GM06990 (cell line): ENCODE data around the gene RAD51C.

Experiments
- DNase-seq: peaks from one replicate; pipeline ENCODE4 v3.0.0-alpha.2; 2011; ENCODE audit not compliant: insufficient read length; ENCODE audit errors: extremely low read depth
- H3K27me3 ChIP-seq: replicated peaks from 2 replicates; pipeline ENCODE4 v1.6.0; 2011; ENCODE audit warnings: low read length; ENCODE audit not compliant: control insufficient read depth, insufficient read depth
- H3K36me3 ChIP-seq: 2 replicates; pipeline ENCODE4 v1.5.1; 2011; ENCODE audit warnings: low read length; ENCODE audit not compliant: control insufficient read depth, insufficient read depth
- H3K4me3 ChIP-seq: replicated peaks from 2 replicates; pipeline ENCODE4 v1.5.1; 2011; ENCODE audit warnings: low read depth, mild to moderate bottlenecking, control low read depth, low read length
- CTCF ChIP-seq: IDR thresholded peaks from 2 replicates; pipeline ENCODE4 v1.5.1; 2011; ENCODE audit warnings: low read length, control low read depth, mild to moderate bottlenecking, inconsistent platforms; ENCODE audit not compliant: insufficient read depth, poor library complexity, severe bottlenecking

The RAD51C gene

DNA sequence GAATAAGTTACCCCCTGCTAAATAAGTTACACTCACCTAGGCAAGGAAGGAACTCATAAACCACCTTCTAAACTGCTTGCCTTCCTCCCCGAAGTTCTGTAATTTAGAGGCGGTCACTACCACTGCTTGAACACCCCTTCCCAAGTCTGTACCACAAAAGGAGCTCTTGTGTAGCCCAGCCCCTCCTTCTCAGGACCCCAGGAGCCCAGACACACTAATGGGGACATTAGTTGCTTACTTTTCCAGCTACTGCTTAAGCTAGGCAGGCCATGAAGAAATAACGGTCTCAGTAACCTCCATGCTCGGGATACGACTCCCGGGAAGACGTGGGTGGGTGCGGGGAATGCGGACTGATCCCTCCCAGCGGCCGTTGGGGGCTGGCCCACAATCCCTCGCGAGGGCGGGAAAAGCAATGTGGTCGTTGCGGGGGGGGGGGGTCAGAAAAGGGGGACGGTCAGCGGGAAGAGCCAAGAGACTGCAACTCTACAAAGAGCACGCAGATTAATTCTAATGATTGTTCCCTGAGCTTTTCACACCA is 632 bp upstream of the RAD51C start, which contains the start of gene TEX14:
TEX14 (minus strand) TSS at position 345 of the 538 bp plus-strand sequence. CDS start 40,044 bp downstream, outside the sequence.
- Histone ChIP-seq H3K36me3 (no peaks in the 10 kb centered on the region; the same call in 1 of the 2 replicates), H3K27me3 (no peaks in the 10 kb centered on the region), H3K4me3 (peak within 1 kb of the TSS; percentile 78)
- no peak for TF ChIP-seq CTCF
- DNase-seq, result no peak

DNA sequence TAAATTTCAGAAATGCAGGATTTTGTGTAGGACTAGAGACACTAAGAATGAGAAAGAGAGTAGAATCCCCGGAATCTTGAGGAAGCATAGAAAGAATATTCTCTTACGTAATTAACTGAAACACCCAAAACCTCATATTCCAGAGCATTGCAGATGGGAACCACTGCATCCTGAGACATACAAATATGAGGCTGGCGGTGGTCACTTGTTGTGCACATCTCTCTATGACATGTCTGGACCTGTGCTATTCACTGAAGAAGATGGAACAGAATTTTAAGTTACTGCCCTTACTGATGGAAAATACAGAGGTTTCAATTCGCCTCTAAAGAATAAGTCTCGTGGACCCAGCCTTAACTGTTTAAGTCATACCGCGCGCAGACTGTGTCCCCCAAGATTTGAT is 806 bp downstream of the RAD51C start:
- DNase-seq, result no peak
- H3K36me3 ChIP-seq, result no peaks in the 10 kb centered on the region; the same call in 1 of the 2 replicates
- no peak for TF ChIP-seq CTCF
- H3K27me3 ChIP-seq, result no peaks in the 10 kb centered on the region
- H3K4me3 ChIP-seq, result peak overlapping the region; percentile 78

GRCh38 chr17:58693751-58694150 is 1.3 kb downstream of the RAD51C start:
- TF ChIP-seq CTCF, result no peak
- H3K4me3 ChIP-seq, result peak overlapping the region; percentile 78
- DNase-seq, result no peak

GRCh38 chr17:58694302-58694701 is 1.9 kb downstream of the RAD51C start:
- DNase-seq, result no peak
- H3K36me3 ChIP-seq, result no peaks in the 10 kb centered on the region; the same call in 1 of the 2 replicates
- TF ChIP-seq CTCF, result no peak
- no peaks in the 10 kb centered on the region for H3K27me3 ChIP-seq
- no peak overlapping the region for H3K4me3 ChIP-seq

More at GRCh38 chr17:58693751-58694150, 1.3 kb downstream of the RAD51C start:
- no peaks in the 10 kb centered on the region; the same call in 1 of the 2 replicates for H3K36me3 ChIP-seq
- H3K27me3 ChIP-seq, result no peaks in the 10 kb centered on the region

DNA sequence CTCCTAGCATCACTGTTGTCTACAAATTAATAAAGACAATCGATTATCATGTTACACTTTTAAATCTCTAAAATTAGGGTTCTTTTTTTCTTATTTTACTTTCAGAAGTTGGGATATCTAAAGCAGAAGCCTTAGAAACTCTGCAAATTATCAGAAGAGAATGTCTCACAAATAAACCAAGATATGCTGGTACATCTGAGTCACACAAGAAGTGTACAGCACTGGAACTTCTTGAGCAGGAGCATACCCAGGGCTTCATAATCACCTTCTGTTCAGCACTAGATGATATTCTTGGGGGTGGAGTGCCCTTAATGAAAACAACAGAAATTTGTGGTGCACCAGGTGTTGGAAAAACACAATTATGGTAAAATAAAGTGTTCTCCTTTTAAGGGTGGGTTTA is 2.4 kb downstream of the RAD51C start:
- TF ChIP-seq CTCF, result no peak
- Histone ChIP-seq H3K36me3 (no peaks in the 10 kb centered on the region; the same call in 1 of the 2 replicates), H3K27me3 (no peaks in the 10 kb centered on the region), H3K4me3 (no peak overlapping the region)
- DNase-seq, result no peak

DNA sequence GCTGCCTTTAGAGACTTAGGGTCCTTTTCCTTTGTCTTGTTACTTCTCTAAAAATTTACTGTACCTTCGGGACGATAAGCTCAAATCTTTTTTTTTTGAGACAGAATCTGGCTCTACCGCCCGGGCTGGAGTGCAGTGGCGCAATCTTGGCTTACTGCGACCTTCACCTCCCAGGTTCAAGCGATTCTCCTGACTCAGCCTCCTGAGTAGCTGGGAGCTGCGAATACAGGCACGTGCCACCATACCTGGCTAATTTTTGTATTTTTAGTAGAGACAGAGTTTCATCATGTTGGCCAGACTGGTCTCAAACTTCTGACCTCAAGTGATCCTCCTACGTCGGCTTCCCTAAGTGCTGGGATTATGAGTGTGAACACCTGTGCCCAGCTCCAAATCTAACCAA is 7.4 kb downstream of the RAD51C start:
- no peak for TF ChIP-seq CTCF
- no peaks in the 10 kb centered on the region for H3K27me3 ChIP-seq
- H3K4me3 ChIP-seq, result no peak overlapping the region
- H3K36me3 ChIP-seq, result no peaks in the 10 kb centered on the region; the same call in 1 of the 2 replicates
- DNase-seq, result no peak
